HepG2 (cell line): Measurements from ENCODE around the gene SH3BP2. TPM values are rescaled to one million over a fixed set of nuclear protein-coding genes. Genes with fewer than 3 reads are reported as not detected.

Source experiments
- ATAC-seq: fragments of 200-7000 bp; cut with Tn5 transposase; 3 replicates; pipeline ENCODE4 v1.9.1; 2020; ENCODE audit warnings: mild to moderate bottlenecking, moderate library complexity
- BruUV-seq: library from RNA; stranded (reverse); fragments of 400-500 nt; replicated peaks from 2 replicates; lab custom pipeline; 2021; lab: Mats Ljungman, UMichigan
- CTCF ChIA-PET: fragments of 300-600 bp; formaldehyde crosslinking; extraction: SDS; loops from one replicate; lab custom pipeline; 2021; ENCODE audit warnings: low total read pairs, inconsistent platforms, low intra/inter-chr PET ratio; lab: Yijun Ruan, JAX
- POLR2A ChIA-PET: fragments of 350-600 bp; sonication (Branson Sonifier 250); formaldehyde crosslinking; loops from one replicate; lab custom pipeline; 2020; ENCODE audit warnings: antibody characterized with exemption, inconsistent platforms; lab: Yijun Ruan, JAX
- DNase-seq: peaks from one replicate; pipeline ENCODE4 v3.0.0-alpha.2; 2015; ENCODE audit warnings: low spot score
- FAIRE-seq: peaks from 3 replicates; lab custom pipeline; 2011; peaks lifted over from hg19 to GRCh38; lab: Jason Lieb, UNC
- H2AFZ ChIP-seq: one replicate; pipeline ENCODE4 v1.6.1; 2011; ENCODE audit warnings: low read length, inconsistent platforms
- H3K27ac ChIP-seq: fragments of 300-600 bp; 3 replicates; pipeline ENCODE4 v1.8.0; 2011; ENCODE audit warnings: mixed run types, mild to moderate bottlenecking, mixed read lengths, low read length, inconsistent platforms; ENCODE audit not compliant: insufficient read depth; ENCODE audit errors: extremely low read length
- H3K27me3 ChIP-seq, 2 experiments: fragments of 200-600 bp in 1 of 2; 2 replicates in 1 of 2; 3 replicates in 1 of 2; pipeline versions ENCODE4 v1.6.0 to v1.8.0; 2011; ENCODE audit warnings: low read length in 2 of 2, mild to moderate bottlenecking in 2 of 2, moderate library complexity in 2 of 2, inconsistent platforms in 1 of 2; ENCODE audit not compliant: insufficient read depth in 2 of 2, control insufficient read depth in 1 of 2
- H3K36me3 ChIP-seq, 2 experiments: fragments of 200-600 bp in 1 of 2; replicated peaks in 1 of 2; 2 replicates in 1 of 2; 3 replicates in 1 of 2; pipeline versions ENCODE4 v1.5.1 to v1.8.0; 2011; ENCODE audit warnings: low read length in 2 of 2, inconsistent platforms in 1 of 2; ENCODE audit not compliant: insufficient read depth in 2 of 2, control insufficient read depth in 1 of 2
- H3K4me1 ChIP-seq: 2 replicates; pipeline ENCODE4 v1.5.1; 2012; ENCODE audit warnings: low read length, inconsistent platforms; ENCODE audit not compliant: insufficient read depth
- H3K4me2 ChIP-seq: 2 replicates; pipeline ENCODE4 v1.6.0; 2011; ENCODE audit warnings: low read depth, low read length, inconsistent platforms
- H3K4me3 ChIP-seq, 3 experiments: fragments of 200-600 bp in 1 of 3; sonication (generic), shearing (Covaris generic) in 1 of 3; replicated peaks in 1 of 3; 2 replicates each; pipeline ENCODE4 v1.5.1; 2011 to 2016; ENCODE audit warnings: low read length in 3 of 3, inconsistent platforms in 2 of 3, low read depth in 2 of 3, mild to moderate bottlenecking in 2 of 3, control low read depth in 1 of 3, mixed read lengths in 1 of 3; ENCODE audit not compliant: insufficient read depth in 1 of 3
- H3K79me2 ChIP-seq: one replicate; pipeline ENCODE4 v1.6.1; 2011; ENCODE audit warnings: low read length, inconsistent platforms; ENCODE audit not compliant: insufficient read depth
- H3K9ac ChIP-seq: 2 replicates; pipeline ENCODE4 v1.6.0; 2011; ENCODE audit warnings: mild to moderate bottlenecking, low read depth, low read length, inconsistent platforms; ENCODE audit not compliant: insufficient read depth
- H3K9me3 ChIP-seq: 2 replicates; pipeline ENCODE4 v1.5.1; 2012; ENCODE audit warnings: mild to moderate bottlenecking, low read length
- H4K20me1 ChIP-seq: 2 replicates; pipeline ENCODE4 v1.6.0; 2011; ENCODE audit warnings: inconsistent platforms, mild to moderate bottlenecking, low read length, moderate library complexity; ENCODE audit not compliant: insufficient read depth
- CEBPG ChIP-seq: IDR thresholded peaks from 2 replicates; pipeline ENCODE4 v1.6.1; 2016
- EP300 ChIP-seq, 3 experiments: sonication (generic) in 1 of 3; formaldehyde crosslinking in 1 of 3; IDR thresholded peaks; 2 replicates each; pipeline versions ENCODE4 v1.5.1 to v1.6.1; 2011 to 2020; ENCODE audit warnings: low read depth in 2 of 3, low read length in 2 of 3, borderline replicate concordance in 1 of 3, improper control_type of control experiment in 1 of 3, mild to moderate bottlenecking in 1 of 3, missing genetic modification reagents in 1 of 3, moderate library complexity in 1 of 3
- HNF4A ChIP-seq: sonication (generic); formaldehyde crosslinking; IDR thresholded peaks from 2 replicates; pipeline ENCODE4 v1.4.0; 2020; ENCODE audit warnings: missing genetic modification reagents
- NCOA2 ChIP-seq: sonication (generic); formaldehyde crosslinking; IDR thresholded peaks from 2 replicates; pipeline ENCODE4 v1.8.0; 2022; ENCODE audit warnings: inconsistent platforms
- NR2F6 ChIP-seq, 2 experiments: IDR thresholded peaks; 2 replicates each; pipeline ENCODE4 v1.6.1; 2016; ENCODE audit warnings: antibody characterized with exemption in 1 of 2, mild to moderate bottlenecking in 1 of 2
- PHF5A ChIP-seq: IDR thresholded peaks from one replicate; pipeline ENCODE4 v1.6.1; 2018; ENCODE audit warnings: low read depth, missing genetic modification reagents; ENCODE audit not compliant: unreplicated experiment
- SOX13 ChIP-seq, 3 experiments: fragments of 450-650 bp in 1 of 3; sonication (generic) in 1 of 3; formaldehyde crosslinking in 1 of 3; IDR thresholded peaks in 2 of 3; conservative IDR thresholded peaks in 1 of 3; 2 replicates each; pipeline versions ENCODE4 v1.5.0 to v1.6.1; 2016 to 2020; ENCODE audit warnings: antibody characterized with exemption in 1 of 3, mild to moderate bottlenecking in 1 of 3, missing compliant biosample characterization in 1 of 3, missing genetic modification reagents in 1 of 3, moderate library complexity in 1 of 3
- TEAD3 ChIP-seq: optimal IDR thresholded peaks from 2 replicates; pipeline ENCODE3; 2016; ENCODE audit warnings: borderline replicate concordance
- ZNF576 ChIP-seq: sonication (generic); formaldehyde crosslinking; IDR thresholded peaks from 2 replicates; pipeline ENCODE4 v1.4.0; 2020; ENCODE audit warnings: mild to moderate bottlenecking, missing genetic modification reagents
- ZNF841 ChIP-seq: sonication (generic); formaldehyde crosslinking; IDR thresholded peaks from 2 replicates; pipeline ENCODE4 v1.8.1; 2023; ENCODE audit warnings: missing genetic modification reagents, borderline replicate concordance
- WGBS: methylation state at CpG from one replicate; pipeline ENCODE4 v1.1.6; 2017; ENCODE audit warnings: low lambda C conversion rate; 5-methylcytosine and 5-hydroxymethylcytosine counted together
- in situ Hi-C: cut with HindIII; loops from 2 replicates; pipeline ENCODE4 v1.10.0; 2017; ENCODE audit warnings: low pct_unique_long_range_greater_than_20kb; ENCODE audit not compliant: extremely low pct_ligation_motif_present
- intact Hi-C: fragments of 100-400 bp; cut with micrococcal nuclease; formaldehyde crosslinking; loops from one replicate; pipeline ENCODE4 v1.10.0; 2022; ENCODE audit not compliant: unreplicated experiment
- polyA plus RNA-seq, 8 experiments: library from polyadenylated mRNA; depleted of rRNA in 3 of 8; stranded (reverse) in 7 of 8; unstranded in 1 of 8; fragments of >200 nt; fragmentation: Illumina TruSeq in 4 of 8; extraction: Trizol in 4 of 8; gene quantifications; 2 replicates each; pipeline versions ENCODE4 v1.2.1 to v1.2.3, GENCODE V29; 2011 to 2016; ENCODE audit warnings: low read depth in 4 of 8, missing spikeins in 1 of 8, mixed read lengths in 1 of 8; ENCODE audit not compliant: insufficient read depth in 1 of 8
- total RNA-seq, 5 experiments: library from RNA; depleted of rRNA; stranded (reverse); fragments of >200 nt; fragmentation: Illumina TruSeq; extraction: Trizol; gene quantifications; 2 replicates each; pipeline ENCODE4 v1.2.3, GENCODE V29; 2016; ENCODE audit warnings: low read depth in 1 of 5

Gene SH3BP2
- total and polyA plus RNA-seq, 2 of the 13 experiments (the other 11 are each of a cell fraction or from before 2014, with no cell fraction given): 16.9 to 34.5 TPM

DNA sequence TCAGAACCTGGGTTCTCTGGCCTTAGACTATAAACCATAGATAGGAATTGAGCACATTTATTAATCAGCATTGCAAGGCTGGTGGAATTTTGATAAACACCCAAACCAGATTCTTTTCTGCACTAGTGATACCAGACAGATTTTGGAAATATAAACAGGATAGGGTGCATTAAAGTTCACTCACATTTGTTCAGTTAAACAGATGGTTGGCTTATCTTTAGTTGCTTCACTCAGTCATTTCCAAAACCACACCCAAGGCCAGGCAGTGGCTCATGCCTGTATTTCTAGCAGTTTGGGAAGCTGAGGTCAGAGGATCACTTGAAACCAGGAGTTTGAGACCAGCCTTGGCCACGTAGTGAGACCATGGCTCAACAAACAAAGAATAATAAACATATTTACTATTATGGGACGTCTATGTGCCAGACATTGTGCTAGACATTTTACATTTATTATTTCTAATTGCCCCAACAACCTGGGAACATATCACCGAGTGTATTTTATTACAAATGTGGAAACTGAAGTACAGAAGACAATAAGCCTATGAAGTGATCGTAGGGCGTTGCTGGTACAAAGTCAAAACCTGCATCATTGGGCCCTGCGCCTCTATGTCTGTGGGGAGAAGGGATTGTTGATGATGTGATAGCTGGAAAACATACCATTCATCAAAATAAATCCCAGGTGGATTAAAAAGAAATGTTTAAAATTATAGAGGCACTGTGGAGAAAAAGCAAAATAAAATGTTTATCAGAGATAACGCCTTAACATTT, 65.7 kb downstream of the SH3BP2 start:
- ChIA-PET POLR2A (no interaction called here), CTCF (no interaction called here)
- H3K9me3 ChIP-seq: no peaks in the 10 kb centered on the region
- TSS peak; percentile 13 for BruUV-seq
- peak overlapping the region; percentile 48 for H3K4me2 ChIP-seq
- peaks cover 0 to 14% of the 10 kb centered on the region in 2 experiments; a peak in 2 of 5 replicates for H3K36me3 ChIP-seq
- no peak overlapping the region for H2AFZ ChIP-seq
- peaks cover 96% of the 10 kb centered on the region for H3K79me2 ChIP-seq
- intact Hi-C loops: no loop called here
- WGBS: 64% methylated on average over 7 of the region's 7 CpGs
- DNase-seq (peak; percentile 56), ATAC-seq (no peak), FAIRE-seq (no peak)
- H3K27ac ChIP-seq: peak overlapping the region; percentile 53
- no peak overlapping the region for H3K9ac ChIP-seq
- no peak overlapping the region for H3K4me3 ChIP-seq
- in situ Hi-C loops: no loop called here
- no peaks in the 10 kb centered on the region for H3K27me3 ChIP-seq
- H4K20me1 ChIP-seq: peaks cover 31% of the 10 kb centered on the region
- peaks cover 99% of the 10 kb centered on the region for H3K4me1 ChIP-seq
- TF ChIP-seq SOX13 (IDR thresholded peaks at IDR 0.05) (no peak), SOX13 (CRISPR knock-in tag; conservative IDR thresholded peaks at IDR 0.05 in 1 of 2, IDR thresholded peaks at IDR 0.05 in 1 of 2) (peak in 1 of 2 experiments; percentile 49; a peak in 1 of 4 replicates), ZNF576 (CRISPR knock-in tag) (no peak), HNF4A (CRISPR knock-in tag) (0 out of 2 replicates have a peak, but pooled peaks have one; percentile 17), CEBPG (CRISPR knock-in tag) (peak; percentile 46), NCOA2 (CRISPR knock-in tag) (peak; percentile 43; the same call in 1 of the 2 replicates), NR2F6 (IDR thresholded peaks at IDR 0.05) (no peak), NR2F6 (CRISPR knock-in tag; IDR thresholded peaks at IDR 0.05) (peak; percentile 37; the same call in 1 of the 2 replicates), ZNF841 (no peak), TEAD3 (peak; percentile 32), PHF5A (CRISPR knock-in tag) (peak; percentile 18), EP300 (IDR thresholded peaks at IDR 0.05; ENCODE audit: low read depth in 2 of 2, low read length in 2 of 2) (peak in 1 of 2 experiments; percentile 30; a peak in 1 of 4 replicates), EP300 (CRISPR knock-in tag; IDR thresholded peaks at IDR 0.05; ENCODE audit: borderline replicate concordance) (no peak)
